ENCODE measurements around the gene BORCS6.

BORCS6 gene

DNA sequence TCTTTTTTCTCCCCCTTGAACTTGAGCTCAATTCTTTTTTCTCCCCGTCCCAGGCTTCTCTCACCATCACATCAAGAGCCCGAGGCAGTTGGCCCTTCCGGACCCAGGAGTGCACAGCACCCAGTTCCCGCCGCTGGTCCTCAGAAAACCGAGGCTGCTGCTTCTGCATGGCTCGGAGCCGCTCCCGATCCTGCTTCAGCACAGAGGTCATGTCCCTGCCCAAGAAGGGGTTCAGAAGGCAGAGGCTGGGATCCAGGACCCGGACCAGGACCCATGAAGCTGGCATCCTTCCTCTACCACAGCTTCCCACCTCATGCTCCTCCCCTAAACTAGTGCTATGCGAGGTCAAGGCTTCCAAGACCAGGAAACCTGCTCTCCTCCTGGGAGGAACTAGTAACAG is 48.2 kb downstream of the BORCS6 start:
- no peak for DNase-seq

DNA sequence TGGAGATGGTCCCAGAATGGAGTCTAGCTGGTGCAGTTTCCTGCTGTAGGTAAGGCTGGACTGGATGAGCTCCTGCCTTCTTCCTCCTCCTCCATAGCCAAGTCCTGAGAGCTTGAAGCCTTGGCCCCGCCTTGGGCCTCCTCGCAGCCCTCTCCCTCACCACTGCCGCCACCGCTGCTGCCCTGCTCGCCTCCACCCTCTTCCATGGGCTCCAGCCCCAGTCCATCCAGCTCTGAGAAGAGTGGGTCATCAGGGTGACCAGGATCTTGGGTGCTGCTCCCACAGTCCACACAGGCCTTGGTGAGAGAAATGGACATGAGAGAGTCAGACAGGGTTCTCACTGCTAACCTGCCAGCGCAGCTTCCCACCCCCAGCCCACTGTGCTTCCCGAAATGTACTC is 48.9 kb downstream of the BORCS6 start:
- DNase-seq = no peak

DNA sequence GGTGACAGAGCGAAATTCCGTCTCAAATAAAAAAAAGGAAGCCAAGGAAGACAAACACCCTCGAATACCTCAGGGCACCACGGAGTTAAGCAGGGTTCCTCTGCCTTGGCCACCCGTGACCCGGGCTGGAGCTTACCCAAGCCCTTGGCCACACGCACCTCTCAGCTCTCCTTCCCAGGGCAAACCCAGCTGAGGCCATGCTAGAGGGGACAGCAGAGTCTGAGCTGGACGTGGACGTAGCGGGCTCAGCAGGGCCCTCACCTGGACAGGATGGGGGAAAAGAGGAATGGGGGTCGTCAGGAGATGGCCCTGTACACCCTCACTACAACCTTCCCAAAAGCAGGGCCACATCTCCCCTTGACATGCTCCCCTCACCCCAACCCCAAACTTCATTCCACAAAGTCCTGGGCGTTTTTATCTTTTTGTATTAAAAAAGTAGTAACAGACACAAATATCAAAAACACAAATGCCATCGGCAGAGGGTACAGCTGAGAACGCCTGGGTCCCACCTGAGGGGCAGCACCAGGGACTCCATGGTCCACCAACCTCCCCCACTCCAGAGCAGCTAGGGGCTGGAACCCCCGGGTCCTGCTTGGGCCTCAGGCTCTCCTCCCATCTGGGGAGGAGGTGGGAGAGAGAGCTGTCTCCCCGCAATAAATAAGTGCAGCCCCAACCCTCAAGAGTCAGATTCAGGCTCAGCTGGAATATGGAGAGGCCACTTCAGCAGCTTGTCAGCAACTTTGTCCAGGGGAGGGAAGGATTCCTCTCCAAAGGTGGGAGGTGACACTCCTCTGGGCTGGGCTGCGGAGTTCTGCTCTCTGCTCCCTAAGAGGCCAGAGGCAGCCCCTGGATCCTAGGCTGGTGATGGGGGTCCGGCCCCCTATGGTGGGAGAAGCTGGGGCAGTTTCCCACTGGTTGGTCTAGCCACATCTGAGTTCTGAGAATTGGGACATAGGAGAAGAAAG is 49.6 kb downstream of the BORCS6 start:
- DNase-seq = no peak

GRCh38 chr17:8138672-8139371 is 51.2 kb downstream of the BORCS6 start:
- peak; percentile 99 for DNase-seq

DNA sequence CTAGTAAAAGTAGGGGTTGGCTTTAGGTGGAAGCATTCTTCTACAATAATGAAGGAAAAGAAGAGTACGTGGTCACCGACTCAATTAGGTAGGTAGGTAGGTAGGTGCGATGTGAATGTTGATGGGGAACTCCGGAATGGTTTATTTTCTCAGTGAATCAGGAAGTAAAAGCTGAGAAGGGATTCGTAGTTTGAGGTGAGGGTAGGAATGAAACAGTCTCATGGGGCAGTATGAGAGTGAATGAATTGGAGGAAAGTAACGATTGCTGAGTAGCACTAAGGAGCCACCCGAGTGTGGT is 51.7 kb downstream of the BORCS6 start:
- no peak for DNase-seq
